Stimulated activated effector memory CD8-positive, alpha-beta T cell treated with anti-CD3 and anti-CD28 coated beads, Interleukin-12 subunit alpha, Interleukin-12 subunit beta, amount 100 ng/mL, for 72 hours (primary cell): ENCODE measurements around the gene CDH18.

Source experiments
- ATAC-seq: fragments of 150-1000 bp; cut with Tn5 transposase; 2 replicates; pipeline ENCODE4 v1.10.0; 2021
- DNase-seq, 2 donors: peaks; one replicate each; pipeline ENCODE4 v3.0.0; 2021 to 2022; ENCODE audit warnings: low spot score in 2 of 2
- H3K27ac Mint-ChIP-seq: one replicate; pipeline ENCODE4 v1.8.0; 2022; ENCODE audit warnings: mild to moderate bottlenecking, mixed read lengths
- H3K36me3 Mint-ChIP-seq: one replicate; pipeline ENCODE4 v1.8.0; 2022; ENCODE audit warnings: mild to moderate bottlenecking, mixed read lengths
- H3K4me1 Mint-ChIP-seq: one replicate; pipeline ENCODE4 v1.8.0; 2022; ENCODE audit warnings: mixed read lengths
- H3K4me3 Mint-ChIP-seq: one replicate; pipeline ENCODE4 v1.8.0; 2022; ENCODE audit warnings: mild to moderate bottlenecking, mixed read lengths
- H3K9me3 Mint-ChIP-seq: one replicate; pipeline ENCODE4 v1.8.0; 2022; ENCODE audit warnings: mixed read lengths

Gene CDH18, protein sequence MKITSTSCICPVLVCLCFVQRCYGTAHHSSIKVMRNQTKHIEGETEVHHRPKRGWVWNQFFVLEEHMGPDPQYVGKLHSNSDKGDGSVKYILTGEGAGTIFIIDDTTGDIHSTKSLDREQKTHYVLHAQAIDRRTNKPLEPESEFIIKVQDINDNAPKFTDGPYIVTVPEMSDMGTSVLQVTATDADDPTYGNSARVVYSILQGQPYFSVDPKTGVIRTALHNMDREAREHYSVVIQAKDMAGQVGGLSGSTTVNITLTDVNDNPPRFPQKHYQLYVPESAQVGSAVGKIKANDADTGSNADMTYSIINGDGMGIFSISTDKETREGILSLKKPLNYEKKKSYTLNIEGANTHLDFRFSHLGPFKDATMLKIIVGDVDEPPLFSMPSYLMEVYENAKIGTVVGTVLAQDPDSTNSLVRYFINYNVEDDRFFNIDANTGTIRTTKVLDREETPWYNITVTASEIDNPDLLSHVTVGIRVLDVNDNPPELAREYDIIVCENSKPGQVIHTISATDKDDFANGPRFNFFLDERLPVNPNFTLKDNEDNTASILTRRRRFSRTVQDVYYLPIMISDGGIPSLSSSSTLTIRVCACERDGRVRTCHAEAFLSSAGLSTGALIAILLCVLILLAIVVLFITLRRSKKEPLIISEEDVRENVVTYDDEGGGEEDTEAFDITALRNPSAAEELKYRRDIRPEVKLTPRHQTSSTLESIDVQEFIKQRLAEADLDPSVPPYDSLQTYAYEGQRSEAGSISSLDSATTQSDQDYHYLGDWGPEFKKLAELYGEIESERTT

DNA sequence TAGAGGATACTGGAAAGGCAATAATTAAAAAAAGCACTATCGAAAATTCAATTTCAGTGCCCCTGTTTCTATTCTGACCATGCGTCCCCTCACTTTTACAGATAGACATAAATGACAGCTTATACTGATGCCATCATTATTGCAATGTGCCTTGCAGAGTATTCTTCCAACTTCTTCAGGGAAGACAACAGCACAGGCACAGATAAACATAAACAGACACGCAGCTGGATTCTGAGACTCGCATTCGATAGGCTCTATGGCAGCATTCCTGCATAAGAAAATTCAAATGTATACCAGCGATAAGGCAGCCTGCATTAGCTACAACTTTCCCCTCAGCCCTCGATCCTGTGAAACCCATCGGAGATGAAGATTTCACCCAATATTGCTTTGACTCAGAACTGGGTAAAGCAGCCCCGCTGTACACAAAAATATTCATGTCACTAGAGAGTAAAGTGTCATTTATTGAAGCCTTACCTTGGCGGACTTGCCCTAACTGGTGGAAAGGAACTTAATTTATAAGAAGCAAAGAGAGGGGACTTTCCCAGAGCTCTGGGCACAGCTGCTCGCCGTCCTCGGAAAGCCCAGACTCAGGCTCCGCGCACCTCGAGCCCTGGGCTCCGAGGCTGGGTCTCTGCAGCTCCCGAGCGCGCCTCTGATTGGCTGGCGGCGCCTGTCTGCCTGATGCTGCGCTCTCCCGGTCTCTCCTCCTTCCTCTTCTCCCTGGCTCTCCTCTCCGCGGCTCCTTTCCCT, at the start of gene CDH18:
CDH18 (minus strand) TSS at position 589 of the 750 bp plus-strand sequence. CDS start 149,214 bp downstream, outside the sequence.
- H3K4me3 Mint-ChIP-seq: no peak within 1 kb of the TSS
- H3K9me3 Mint-ChIP-seq: peaks cover 9% of the 10 kb centered on the region
- no peak within 1 kb of the TSS for H3K27ac Mint-ChIP-seq
- no peaks in the 10 kb centered on the region for H3K36me3 Mint-ChIP-seq
- ATAC-seq (no peak), DNase-seq (no peak)
- H3K4me1 Mint-ChIP-seq: no peaks in the 10 kb centered on the region

- no peak overlapping the region for H3K4me3 Mint-ChIP-seq
- no peaks in the 10 kb centered on the region for H3K36me3 Mint-ChIP-seq
- H3K9me3 Mint-ChIP-seq: peaks cover 25% of the 10 kb centered on the region
- ATAC-seq (no peak), DNase-seq (no peak)
- H3K27ac Mint-ChIP-seq: no peak overlapping the region
- H3K4me1 Mint-ChIP-seq: no peaks in the 10 kb centered on the region
These were observed 46.7 kb upstream of the CDH18 start for GRCh38 chr5:20034717-20035116.

DNA sequence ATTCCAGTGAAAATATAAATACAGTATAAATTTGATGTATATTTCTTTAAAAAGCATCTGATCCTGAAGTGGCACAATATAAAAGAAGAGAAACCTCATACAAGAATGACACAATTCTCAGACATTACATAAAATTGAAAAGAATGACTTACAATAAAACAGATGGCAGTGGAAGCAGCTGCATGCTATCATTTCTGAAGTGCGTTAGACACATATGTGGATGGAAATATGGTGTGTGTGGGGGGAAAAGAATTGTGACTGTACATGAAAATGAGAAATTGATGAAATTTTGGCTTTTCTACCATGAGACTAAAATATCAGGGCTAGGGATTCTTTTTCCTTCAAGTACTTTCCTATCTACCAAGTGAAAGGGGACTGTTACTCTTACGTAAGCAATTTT, 45.9 kb upstream of the CDH18 start:
- no peak for ATAC-seq
- DNase-seq: no peak
- H3K4me3 Mint-ChIP-seq: no peak overlapping the region
- H3K27ac Mint-ChIP-seq: no peak overlapping the region
- peaks cover 22% of the 10 kb centered on the region for H3K9me3 Mint-ChIP-seq
- H3K4me1 Mint-ChIP-seq: no peaks in the 10 kb centered on the region
- no peaks in the 10 kb centered on the region for H3K36me3 Mint-ChIP-seq

GRCh38 chr5:20032896-20033295, 44.9 kb upstream of the CDH18 start:
- H3K4me1 Mint-ChIP-seq: no peaks in the 10 kb centered on the region
- DNase-seq: no peak
- no peak for ATAC-seq
- H3K27ac Mint-ChIP-seq: no peak overlapping the region
- peaks cover 17% of the 10 kb centered on the region for H3K9me3 Mint-ChIP-seq
- no peak overlapping the region for H3K4me3 Mint-ChIP-seq
- no peaks in the 10 kb centered on the region for H3K36me3 Mint-ChIP-seq

DNA sequence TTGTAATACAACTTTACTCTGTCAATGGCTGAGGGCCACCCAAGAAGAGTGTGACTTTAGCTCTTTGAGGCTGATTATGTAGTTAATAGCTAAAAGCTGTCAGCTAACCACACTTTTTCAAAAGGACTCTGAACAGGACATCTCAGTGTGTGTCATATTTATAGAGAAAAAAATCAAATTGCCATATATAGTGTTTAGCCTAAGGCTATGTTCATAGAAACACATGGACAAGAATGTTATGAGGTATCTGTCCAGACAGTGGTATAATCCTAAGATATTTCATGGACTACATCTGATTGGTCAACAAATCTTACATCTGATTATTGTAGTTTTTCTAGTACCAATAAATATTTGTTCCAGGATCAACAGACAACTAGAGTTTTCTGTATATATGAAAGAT, 42.1 kb upstream of the CDH18 start:
- Mint-ChIP-seq H3K4me1 (no peaks in the 10 kb centered on the region), H3K36me3 (no peaks in the 10 kb centered on the region), H3K27ac (no peak overlapping the region), H3K4me3 (no peak overlapping the region), H3K9me3 (peaks cover 7% of the 10 kb centered on the region)
- ATAC-seq: no peak
- DNase-seq: no peak

DNA sequence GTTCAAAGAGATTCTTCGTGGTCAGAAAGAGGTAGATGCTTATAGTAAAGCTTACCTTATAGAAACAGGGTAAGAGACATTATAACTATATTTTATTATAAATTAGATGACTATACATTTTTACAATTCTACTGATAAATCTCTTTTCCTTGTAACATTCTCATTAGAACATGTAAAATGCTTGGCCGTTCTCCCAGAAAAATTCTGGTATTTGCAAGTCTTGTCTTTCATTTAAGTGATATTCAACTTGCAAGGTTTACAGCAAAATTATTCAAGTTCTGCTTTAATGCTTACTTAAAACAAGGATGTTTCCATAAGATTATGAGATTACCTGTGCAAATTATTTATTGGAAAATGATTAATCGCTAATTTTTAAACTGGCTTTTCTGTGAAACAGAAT, 41.3 kb upstream of the CDH18 start:
- H3K9me3 Mint-ChIP-seq: peaks cover 5% of the 10 kb centered on the region
- H3K27ac Mint-ChIP-seq: no peak overlapping the region
- no peak overlapping the region for H3K4me3 Mint-ChIP-seq
- H3K4me1 Mint-ChIP-seq: no peaks in the 10 kb centered on the region
- DNase-seq: no peak
- ATAC-seq: no peak
- no peaks in the 10 kb centered on the region for H3K36me3 Mint-ChIP-seq

DNA sequence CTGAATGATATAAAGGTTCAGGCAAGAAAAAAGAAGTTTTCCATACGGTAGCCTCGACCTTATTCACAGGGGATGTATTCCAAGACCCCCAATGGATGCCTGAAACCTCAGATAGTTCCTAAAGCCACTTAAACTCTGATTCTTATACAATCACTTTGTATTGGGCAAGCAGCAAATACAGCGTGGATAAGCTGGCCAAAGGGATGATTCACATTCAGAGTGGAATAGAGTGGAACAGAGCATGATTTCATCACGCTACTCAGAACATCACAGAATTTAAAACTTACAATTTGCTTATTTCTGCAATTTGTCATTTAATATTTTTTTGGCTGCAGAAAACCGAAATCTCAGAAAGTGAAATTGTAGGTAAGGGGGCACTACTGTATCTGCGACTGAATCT, 40.5 kb upstream of the CDH18 start:
- DNase-seq (no peak), ATAC-seq (no peak)
- no peak overlapping the region for H3K4me3 Mint-ChIP-seq
- H3K27ac Mint-ChIP-seq: no peak overlapping the region
- H3K9me3 Mint-ChIP-seq: peaks cover 5% of the 10 kb centered on the region
- H3K4me1 Mint-ChIP-seq: no peaks in the 10 kb centered on the region
- no peaks in the 10 kb centered on the region for H3K36me3 Mint-ChIP-seq

DNA sequence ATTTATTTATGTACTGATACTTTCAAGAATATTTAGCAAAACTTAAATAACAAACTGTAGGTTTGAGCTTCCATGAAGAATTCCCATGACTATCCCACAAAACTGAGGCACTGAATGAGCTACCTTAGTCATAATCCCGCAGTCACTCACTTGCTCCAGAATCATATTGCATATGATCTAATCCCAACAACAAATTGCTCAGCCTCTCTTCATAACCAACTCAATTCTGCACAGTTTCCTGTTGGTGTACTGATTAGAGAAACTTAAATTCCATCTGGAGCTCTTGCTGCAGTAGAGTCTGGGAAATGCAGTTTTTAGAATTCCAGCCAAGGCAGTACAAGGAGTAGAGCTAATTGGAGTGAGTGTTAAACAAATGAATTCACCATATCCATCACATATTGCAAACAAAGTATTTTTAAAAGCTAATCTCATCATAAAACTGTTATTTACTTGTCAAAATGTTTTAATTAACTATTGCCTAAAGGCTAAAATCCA, 35.7 kb upstream of the CDH18 start:
- no peaks in the 10 kb centered on the region for H3K4me1 Mint-ChIP-seq
- H3K36me3 Mint-ChIP-seq: no peaks in the 10 kb centered on the region
- ATAC-seq (no peak), DNase-seq (no peak)
- no peak overlapping the region for H3K4me3 Mint-ChIP-seq
- H3K9me3 Mint-ChIP-seq: peaks cover 19% of the 10 kb centered on the region
- no peak overlapping the region for H3K27ac Mint-ChIP-seq

- DNase-seq: no peak
- peaks cover 22% of the 10 kb centered on the region for H3K9me3 Mint-ChIP-seq
- H3K27ac Mint-ChIP-seq: no peak overlapping the region
- H3K4me1 Mint-ChIP-seq: no peaks in the 10 kb centered on the region
- no peaks in the 10 kb centered on the region for H3K36me3 Mint-ChIP-seq
- no peak for ATAC-seq
- H3K4me3 Mint-ChIP-seq: no peak overlapping the region
These were observed 32.2 kb upstream of the CDH18 start for GRCh38 chr5:20020247-20020646.

GRCh38 chr5:20017021-20017420, 29.0 kb upstream of the CDH18 start:
- Mint-ChIP-seq H3K9me3 (peaks cover 30% of the 10 kb centered on the region), H3K27ac (no peak overlapping the region), H3K4me1 (no peaks in the 10 kb centered on the region), H3K36me3 (no peaks in the 10 kb centered on the region), H3K4me3 (no peak overlapping the region)
- DNase-seq (no peak), ATAC-seq (no peak)

DNA sequence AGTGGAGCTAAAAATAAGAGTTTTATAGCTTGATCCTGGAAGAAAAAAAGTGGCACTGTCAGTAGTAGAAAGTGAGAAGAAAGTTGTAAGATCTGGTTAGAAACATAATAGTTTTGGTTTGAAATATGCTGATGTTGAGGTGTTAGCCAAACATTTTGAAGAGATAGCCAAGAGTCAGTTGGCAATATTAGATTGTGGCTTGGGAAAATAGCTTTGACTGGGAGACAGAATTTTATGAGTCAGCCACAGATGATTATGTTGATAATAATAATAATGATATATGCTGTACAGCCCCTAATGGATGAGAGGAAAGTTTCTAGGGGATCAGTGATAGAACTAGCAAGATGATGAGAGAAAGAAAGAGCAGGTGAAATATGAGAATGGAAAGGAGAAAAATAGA, 12.4 kb upstream of the CDH18 start:
- H3K9me3 Mint-ChIP-seq: peaks cover 26% of the 10 kb centered on the region
- ATAC-seq: no peak
- DNase-seq: no peak
- no peak overlapping the region for H3K4me3 Mint-ChIP-seq
- H3K4me1 Mint-ChIP-seq: no peaks in the 10 kb centered on the region
- H3K36me3 Mint-ChIP-seq: no peaks in the 10 kb centered on the region
- H3K27ac Mint-ChIP-seq: no peak overlapping the region

GRCh38 chr5:19988457-19988856, 457 bp upstream of the CDH18 start:
- DNase-seq: no peak

DNA sequence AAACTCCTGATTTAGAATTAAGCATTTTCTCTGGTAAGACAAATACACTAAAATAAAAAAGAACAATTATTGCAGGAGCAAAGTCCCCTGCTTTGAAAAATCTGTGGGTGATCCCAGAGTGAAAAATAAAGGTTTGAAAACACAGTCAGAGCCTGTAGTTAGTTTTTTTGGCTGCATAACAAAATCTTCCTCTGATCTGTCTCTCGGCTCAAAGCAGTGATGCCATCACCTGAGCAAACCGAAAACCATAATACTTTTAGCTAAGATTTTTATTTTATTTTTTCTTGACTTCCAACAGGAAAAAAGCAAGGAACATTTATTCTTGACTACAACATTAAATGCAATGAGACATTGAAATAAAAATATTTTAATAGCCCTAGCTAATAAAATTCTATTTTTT, 1.2 kb downstream of the CDH18 start:
- H3K27ac Mint-ChIP-seq: no peak overlapping the region
- peaks cover 13% of the 10 kb centered on the region for H3K9me3 Mint-ChIP-seq
- no peaks in the 10 kb centered on the region for H3K36me3 Mint-ChIP-seq
- ATAC-seq (no peak), DNase-seq (no peak)
- no peaks in the 10 kb centered on the region for H3K4me1 Mint-ChIP-seq
- no peak overlapping the region for H3K4me3 Mint-ChIP-seq

More at GRCh38 chr5:19988457-19988856, 457 bp upstream of the CDH18 start:
- Mint-ChIP-seq H3K9me3 (peaks cover 9% of the 10 kb centered on the region), H3K4me3 (no peak overlapping the region), H3K36me3 (no peaks in the 10 kb centered on the region), H3K4me1 (no peaks in the 10 kb centered on the region), H3K27ac (no peak overlapping the region)
- ATAC-seq: no peak

DNA sequence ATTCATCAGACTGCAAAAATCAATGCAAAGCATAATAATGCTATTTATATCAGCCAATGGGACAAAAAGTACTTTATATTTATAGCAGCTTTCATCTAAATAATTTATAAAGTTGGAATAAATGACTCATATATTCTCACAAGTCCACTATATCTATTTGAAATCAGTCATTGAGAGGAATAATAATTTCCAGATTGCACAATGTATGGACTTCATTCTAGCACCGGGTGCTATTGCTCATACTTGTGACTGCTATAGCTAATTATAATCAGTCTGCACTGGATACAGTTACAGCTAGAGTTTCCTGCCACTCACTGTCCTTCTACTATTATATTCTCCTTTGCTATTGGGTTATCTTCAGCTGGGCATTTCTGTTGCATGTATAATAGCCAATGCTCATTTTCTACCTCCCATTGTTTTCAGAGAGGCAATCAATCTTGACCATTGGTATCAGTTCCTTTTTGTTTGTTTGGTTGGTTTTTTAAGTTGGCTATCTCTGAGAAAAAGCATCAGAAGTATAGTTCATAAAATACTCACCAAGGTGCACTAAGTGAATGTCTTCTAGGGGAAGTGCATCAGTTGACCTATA, 1.9 kb downstream of the CDH18 start:
- Mint-ChIP-seq H3K4me1 (no peaks in the 10 kb centered on the region), H3K9me3 (peaks cover 16% of the 10 kb centered on the region), H3K36me3 (no peaks in the 10 kb centered on the region), H3K27ac (no peak overlapping the region), H3K4me3 (no peak overlapping the region)
- ATAC-seq: no peak
- DNase-seq: no peak

GRCh38 chr5:19978476-19978875, 9.5 kb downstream of the CDH18 start:
- DNase-seq: no peak
- no peak overlapping the region for H3K4me3 Mint-ChIP-seq
- H3K27ac Mint-ChIP-seq: no peak overlapping the region
- H3K4me1 Mint-ChIP-seq: no peaks in the 10 kb centered on the region
- no peak for ATAC-seq
- no peaks in the 10 kb centered on the region for H3K36me3 Mint-ChIP-seq
- peaks cover 38% of the 10 kb centered on the region for H3K9me3 Mint-ChIP-seq
